HG03135 (cell line): ENCODE results near the gene IFNA13.

Experiments
- ATAC-seq: cut with Tn5 transposase; IDR thresholded peaks from one replicate; pipeline ENCODE4 v1.9.1; 2021; ENCODE audit warnings: mild to moderate bottlenecking, moderate library complexity; ENCODE audit not compliant: unreplicated experiment

IFNA13 gene

DNA sequence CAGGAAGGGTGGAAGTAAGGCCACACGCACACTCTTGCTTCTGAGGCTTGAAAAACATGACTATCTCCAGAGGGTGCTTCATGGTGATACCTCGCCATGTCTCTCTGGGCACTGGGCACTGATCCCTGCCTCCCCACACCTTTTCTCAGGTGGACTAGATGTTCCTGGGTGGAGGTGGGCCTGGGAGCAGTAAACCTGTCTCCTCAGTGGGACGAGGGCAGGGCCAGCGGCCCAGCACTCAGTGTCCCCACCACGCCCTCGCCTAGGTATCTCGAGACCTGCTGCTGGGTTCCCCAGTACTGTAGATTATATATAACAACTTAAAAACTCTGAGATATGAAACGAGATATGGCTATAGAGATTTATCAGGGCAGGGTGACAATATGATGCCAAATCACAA is 5.6 kb downstream of the IFNA13 start:
- ATAC-seq, result no peak

DNA sequence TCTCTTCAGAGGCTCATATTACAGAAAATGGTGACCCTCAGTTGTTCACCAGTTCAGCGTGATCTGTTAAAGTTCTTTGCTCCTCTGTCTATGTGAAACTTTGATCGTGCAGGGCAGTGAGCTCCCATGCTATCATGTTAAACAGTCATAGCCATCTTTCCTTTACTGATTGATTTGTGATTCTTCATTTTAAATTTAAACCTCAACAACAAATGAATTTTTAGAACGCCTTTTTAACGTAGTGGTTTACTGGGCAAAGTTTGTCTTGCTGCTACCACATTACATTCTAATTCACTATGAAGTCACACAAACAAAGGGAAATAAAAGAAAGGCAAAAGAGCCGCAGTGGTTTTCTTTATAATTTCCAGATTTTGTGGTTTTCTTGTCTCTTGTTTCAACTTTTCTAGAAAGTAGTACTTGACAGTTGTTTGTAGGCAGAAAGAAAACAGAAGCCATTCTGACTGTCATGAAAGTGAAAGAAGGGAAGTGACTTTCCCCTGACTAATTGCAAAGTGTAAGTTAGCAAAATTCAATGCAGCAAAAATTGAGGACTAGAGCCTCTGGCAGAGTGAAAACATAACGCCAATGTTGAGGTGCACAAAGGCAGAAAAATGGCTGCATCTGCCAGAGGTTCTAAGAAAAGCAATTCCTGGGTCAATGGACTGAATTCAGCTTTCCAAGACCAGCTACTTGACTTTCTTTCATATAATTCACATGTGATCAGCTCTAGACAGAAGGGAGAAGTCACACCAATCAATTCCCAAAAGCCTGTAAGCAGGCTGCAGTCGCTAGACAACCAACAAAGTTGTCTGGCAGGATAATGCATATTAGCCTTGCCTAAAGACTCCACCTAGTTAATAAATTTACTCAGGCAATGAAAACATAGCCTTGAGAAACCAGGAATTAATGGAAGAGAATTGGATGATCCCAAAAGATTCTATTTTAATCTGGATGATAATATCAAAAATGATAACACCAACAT is 10.1 kb downstream of the IFNA13 start:
- peak; percentile 86 for ATAC-seq

DNA sequence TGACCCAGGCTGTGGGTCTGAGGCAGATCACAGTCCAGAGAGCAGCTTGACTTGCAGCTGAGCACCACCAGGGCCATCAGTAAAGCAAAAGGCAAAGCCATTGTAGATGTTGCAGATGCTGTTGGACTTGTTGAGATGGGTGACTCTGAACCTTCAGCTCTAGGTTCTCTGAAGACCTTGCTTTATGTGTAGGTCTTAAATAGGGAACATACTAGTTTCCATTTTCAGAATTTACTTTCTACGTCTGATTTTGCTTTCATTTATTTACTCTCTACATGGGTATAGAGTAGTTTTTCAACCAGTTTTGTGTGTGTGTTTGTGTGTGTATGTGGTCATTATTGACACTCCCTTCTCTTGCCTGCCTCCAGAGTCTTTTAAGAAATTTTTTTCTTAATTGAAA is 17.1 kb downstream of the IFNA13 start, which contains the start of gene IFNA6:
TSS of gene IFNA6 (minus strand) at position 101 of the 400 bp plus-strand sequence. CDS start at position 101, 0 bp downstream.
- ATAC-seq, result no peak

DNA sequence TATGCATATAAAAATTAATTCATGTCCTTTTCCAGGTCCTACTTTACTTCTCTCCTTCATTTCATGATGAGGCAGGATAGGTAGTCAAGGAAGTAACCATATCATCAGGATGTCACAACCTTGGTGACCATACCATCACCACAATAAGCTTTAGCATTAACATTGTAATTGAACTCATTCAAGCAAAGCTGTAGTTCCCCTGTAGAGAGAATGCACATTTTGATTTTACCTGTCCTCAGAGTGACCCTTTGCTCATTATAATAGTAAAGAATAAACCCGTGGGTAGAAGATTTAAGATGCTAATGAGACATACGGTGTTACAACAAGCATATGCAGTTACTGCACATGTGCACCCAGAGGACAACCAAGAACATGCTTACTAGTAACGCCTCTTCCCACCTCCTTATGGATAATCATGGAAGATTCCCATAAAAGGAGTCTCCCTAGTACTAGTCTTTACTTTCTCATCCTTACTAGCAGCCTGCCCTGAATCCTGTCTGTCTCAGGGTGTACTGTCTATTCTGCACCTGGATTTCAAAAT is 19.4 kb downstream of the IFNA13 start:
- no peak for ATAC-seq

DNA sequence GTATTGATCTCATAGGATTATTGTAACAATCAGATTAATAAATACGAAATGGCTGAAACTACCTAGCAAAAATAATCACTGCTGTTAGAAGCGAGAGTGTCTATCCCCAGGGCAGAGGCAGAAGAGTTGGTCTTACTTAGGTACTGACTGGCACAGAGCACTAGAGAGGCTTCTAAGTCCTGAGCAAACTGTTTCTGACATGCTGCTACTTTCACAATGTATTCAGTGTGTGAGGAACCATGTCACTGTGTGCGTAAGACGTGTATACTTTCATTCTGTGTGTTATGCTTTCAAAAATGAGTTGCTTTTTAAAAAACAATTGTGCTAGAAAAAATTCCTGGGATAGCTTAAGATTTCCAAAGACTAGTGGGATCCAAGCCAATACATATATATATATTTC is 27.1 kb downstream of the IFNA13 start:
- no peak for ATAC-seq

DNA sequence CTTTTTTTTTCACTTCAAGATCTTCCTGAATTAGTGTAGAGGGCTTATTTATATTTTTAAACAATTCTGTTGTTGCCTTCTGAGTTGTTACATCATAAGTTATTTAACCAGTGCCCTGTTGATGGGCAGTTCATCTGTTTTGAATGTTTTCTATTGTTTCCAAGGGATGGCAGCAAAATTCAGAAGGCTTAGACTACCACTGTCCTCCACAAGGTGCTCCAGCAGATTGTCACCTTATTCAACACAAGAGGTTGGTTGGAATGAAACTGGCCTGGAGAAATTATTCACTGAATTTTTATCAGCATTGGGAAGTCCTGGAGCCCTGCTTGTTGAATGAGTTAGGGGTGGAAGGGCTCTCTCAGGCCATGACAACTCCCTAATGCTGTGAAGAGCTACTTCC is 31.4 kb downstream of the IFNA13 start:
- ATAC-seq, result no peak

DNA sequence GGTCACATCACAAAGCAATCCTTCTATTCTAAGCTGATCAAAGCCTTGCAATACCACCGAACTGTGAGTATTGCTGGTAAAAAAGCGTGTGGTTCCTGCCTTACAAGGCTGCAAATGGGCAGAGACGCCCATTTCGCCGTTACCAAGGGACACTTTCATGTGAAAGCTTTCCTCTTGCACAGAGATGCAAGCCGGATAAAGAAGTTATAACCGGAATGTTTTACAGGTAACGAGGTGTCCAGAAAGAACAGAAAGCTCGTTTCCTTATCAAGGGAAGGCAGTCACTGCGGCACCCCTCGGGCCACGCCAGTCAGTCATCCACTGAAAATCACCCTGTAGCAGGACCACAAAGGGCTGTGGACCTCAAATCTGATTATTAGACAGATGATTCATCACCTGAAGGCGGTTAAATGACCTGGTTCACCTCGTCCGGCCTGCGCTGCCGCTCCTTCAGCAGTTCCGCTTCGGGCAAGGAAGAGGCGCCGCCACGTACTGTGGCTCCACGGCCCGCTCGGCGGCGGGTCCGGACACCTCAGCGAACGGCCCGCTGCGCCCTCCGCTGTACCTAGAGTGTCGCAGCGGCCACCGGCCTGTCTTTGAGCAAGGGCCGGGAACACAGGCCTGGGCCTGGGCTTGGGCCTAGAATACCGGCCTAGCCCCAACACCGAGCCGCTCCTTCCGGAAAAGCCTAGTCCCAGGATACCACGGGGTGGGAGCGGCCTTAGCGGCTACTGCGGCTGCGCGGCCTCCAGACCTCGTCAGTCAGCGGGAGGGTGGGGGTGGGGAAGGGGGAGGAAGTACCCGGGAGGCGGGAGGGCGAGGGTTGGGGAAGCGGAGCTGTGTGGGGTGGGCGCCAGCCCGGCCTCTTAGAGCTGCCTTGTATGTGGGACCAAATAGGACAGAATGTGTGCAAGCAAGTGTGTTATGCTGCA is 32.9 kb downstream of the IFNA13 start, which contains the start of gene KLHL9:
TSS of gene KLHL9 (minus strand) at position 704 of the 932 bp plus-strand sequence. CDS start at position 159, 545 bp downstream.
- peak; percentile 90 for ATAC-seq

DNA sequence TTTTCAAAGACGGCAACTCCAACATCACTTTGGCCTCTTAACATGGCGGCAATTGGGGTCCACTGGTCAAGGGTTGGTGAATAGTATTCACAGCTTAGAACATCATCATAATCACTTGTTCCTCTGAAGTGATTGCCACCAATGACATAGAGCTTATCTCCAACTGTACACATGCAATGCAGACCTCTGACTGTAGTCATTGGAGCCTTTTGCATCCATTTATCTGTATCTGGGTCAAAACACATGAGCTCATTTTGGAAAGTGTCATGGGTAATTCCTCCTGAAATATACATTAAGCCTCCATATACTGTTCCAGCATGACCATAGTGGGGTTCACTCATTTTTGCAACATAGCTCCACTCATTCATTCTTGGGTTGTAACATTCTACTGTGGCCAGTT is 34.6 kb downstream of the IFNA13 start:
- ATAC-seq, result no peak

DNA sequence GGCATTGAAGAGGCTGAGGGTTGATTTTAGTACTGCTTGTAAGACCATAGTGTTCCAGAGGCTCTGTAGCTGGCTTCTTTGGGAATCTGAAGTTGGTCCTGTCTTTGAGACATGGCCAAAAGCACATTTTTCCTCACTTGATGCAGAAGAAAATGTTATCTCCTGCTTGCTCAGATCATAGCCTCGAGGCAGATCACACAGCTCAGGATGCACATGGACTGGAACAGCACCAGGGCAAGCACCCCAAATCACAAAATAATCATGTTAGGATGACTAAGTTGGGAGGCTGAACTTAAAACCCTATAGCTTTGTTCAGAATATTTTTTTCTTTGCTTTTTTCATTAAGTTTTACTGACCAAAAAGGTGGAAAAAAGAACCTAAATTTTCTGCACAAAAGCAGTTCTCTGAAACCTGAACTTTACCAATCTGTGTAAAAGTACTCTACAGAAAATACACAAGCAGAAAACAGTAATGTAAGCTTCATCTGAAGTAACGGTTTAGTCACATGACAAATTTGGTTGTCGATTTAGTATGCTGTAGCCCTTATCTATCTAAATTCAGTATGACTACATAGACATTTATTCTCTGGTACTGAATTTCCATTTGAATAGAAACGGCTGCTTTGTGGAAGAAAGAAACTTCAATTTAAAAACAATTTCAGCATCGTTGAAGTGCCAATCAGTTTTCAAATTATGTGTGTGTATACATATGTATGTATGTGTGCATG is 36.0 kb downstream of the IFNA13 start:
- no peak for ATAC-seq

DNA sequence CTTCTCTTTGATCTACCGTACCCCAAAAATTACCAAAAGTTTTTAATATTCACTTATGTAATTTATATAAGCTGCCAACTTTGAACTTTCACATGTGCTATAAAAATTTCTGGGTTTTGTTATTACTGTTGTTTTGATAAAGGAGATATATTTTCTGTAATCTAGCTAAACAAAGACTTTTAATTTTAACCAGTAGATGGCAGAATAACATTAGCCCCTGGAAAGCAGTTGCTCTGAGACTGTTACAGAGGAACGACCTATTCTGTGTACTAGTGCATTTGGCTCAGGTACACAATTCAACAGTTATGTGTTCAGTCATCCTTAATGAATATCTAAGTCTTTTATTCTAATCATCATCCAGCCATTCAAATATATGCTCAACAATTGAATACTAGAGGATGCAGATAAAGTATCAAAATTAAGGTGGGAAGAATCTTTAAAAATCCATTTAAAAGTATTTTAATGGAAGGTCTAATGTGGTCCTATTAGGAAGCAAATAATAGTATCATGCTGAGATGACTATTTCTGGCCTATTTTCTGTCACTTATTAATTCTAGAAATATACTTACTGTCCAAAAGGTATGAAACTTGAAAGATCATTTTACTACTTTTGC is 41.2 kb downstream of the IFNA13 start:
- ATAC-seq, result peak; percentile 76

DNA sequence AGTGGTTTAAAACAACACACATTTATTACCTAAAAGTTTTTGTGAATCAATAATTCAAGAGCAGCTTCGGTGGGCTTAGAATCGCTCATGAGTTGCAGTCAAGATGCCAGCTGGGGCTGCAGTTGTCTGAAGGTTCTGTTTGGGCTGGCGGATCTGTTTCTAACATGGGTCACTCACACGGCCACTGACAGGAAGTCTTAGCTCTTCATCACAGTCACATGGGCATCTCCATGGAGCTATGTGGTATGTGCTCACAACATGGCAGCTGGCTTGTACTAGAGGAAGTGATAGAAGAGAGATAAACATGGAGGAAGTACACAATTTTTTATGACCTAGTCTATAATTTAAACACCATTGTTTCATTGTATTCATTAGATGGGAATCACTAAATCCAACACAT is 43.8 kb downstream of the IFNA13 start:
- ATAC-seq, result no peak

DNA sequence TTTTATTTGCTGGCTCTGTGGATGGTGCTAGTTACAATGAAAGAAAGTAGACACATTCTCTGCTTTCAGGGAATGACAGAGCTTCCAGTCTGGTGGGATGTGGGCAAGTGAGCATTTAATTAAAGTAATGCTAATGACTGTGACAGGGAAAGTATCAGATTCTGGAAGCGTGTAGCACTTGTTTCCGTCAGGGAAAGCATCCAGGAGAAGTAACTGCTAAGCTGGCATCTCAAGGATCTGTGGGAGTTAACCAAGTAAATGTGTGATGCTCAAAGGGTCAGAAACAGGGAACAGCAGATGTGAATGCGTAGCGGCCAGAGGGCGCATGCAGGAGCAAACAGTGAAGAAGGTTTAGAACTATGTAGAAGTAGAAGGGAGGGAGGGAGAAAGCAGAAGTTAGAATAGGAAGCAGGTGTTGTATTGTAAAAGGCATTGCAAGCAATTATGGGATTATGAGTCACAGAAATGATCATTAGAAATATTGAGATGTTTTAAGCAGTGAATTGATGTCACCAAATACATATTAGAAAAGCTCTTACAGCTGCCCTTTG is 44.9 kb downstream of the IFNA13 start:
- no peak for ATAC-seq

DNA sequence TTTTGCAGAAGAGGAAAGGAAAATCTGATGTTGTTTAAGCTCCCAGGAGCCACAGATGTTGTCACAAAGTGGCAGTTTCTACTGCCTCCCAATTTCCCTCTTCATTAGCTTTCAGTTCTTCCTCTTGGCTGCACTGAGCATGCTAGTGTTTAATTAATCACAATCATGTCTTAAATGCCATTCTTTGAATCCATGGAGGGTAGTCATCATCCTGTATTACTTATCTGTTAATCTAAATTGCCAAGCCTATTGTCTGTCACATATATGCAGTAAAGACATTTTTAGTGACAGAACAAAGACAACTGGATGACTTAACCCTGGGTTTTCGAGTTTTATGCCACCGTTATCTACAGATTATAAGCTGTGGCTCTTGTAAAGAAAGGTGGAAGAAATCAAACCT is 47.4 kb downstream of the IFNA13 start:
- ATAC-seq, result no peak

DNA sequence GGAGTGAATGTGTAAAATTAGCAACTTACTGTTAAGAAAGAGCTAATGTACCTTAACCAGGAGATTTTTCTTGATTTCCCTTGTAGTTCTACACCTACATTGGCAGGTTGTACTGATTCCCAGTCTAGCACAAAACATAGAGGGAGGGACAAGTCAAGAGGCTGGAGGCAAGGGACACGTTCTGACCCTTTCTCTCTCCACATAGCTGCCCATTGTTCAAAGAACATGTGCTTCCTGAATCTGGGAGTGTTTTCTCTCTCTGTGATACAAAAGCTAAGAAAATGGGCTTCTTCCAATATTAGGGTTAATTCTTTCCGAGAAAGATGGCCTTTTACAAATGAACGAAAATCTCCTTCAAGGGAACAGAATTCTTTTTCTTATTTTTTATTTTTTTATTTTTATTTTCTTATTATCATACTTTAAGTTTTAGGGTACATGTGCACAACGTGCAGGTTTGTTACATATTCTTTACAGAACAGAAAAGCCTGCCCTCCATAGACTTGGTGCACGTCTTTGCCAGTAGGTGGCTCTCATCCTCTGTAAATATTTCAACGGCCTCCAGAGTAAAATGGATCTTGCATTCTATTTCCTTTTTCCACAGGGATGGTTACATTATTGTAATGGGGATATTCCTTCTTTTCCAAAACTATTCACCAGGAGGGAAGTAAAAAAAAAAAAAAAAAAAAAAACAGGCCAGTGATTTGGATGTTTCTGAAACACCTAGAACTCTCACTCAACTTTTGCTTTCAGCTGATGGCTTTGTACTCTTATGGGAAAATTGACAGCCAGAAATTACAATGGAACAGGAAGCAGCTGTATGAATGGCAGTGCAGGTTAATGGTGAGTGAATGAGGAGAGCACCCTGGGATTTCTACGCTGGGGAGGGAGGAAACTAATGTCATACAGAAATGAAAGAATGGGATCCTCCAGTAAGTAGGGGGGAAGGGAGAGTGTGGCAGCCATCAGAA is 49.6 kb downstream of the IFNA13 start:
- peak; percentile 74 for ATAC-seq
